ENCODE measurements around the gene PPP1R9A. TPM values are rescaled to one million over a fixed set of nuclear protein-coding genes. Genes with fewer than 3 reads are reported as not detected.
"Not testable (repeated sequence)": the region's sequence is repeated elsewhere in the genome, so short reads cannot be mapped to it uniquely, and the experiment has no call there.

Gene PPP1R9A
- total RNA-seq, 2 experiments from 2014 or later = not detected

DNA sequence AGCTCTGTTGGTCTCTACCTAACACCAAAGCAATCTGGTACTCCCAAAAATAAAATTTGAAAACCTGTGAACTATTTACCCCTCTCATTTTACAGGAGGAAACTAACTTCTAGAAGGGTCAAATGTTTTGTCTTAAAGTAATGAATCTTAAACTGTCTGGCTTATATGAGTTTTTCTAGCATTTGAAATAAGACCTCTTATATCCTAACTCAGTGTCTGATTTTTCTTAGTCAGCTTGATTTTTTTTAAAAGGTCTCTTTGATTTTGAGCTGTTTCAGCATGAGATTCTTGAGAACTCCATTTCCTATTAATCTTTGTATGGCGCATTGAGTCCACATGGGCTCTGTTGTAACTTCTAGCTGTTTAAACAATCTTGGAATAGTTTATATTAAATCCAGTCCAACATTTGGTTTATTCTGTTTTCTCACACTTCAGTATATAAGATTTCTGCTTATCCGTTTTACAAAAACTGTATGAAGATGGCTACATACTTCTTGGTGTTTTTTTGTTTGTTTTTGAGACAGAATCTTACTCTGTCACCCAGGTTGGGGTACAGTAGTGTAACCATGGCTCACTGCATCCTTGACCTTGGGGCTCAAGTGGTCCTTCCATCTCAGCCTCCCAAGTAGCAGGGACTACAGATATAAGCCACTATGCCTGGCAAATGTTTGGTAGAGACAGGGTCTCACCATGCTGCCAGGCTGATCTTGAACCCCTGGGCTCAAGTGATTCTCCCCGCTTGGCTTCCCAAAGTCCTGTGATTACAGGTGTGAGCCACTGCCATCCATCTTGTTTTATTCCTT lies 91.1 kb downstream of the PPP1R9A start:
- intact Hi-C loops (cut with DNase I, micrococcal nuclease) = no loop called here
- Mint-ChIP-seq H3K27ac (no peak overlapping the region), H3K27me3 (no peaks in the 10 kb centered on the region), H3K4me3 (no peak overlapping the region), H3K36me3 (ENCODE audit: low read depth) (no peaks in the 10 kb centered on the region), H3K9me3 (ENCODE audit: low read depth) (no peaks in the 10 kb centered on the region), H3K4me1 (no peaks in the 10 kb centered on the region)
- CTCF ChIA-PET = interaction anchor here (1.1 kb wide), 1 partner anchor 10 kb away, joined by 3 read pairs; no protein-coding TSS in a partner anchor
- no peak for DNase-seq
- POLR2A ChIA-PET = no interaction called here
- ATAC-seq = no peak

DNA sequence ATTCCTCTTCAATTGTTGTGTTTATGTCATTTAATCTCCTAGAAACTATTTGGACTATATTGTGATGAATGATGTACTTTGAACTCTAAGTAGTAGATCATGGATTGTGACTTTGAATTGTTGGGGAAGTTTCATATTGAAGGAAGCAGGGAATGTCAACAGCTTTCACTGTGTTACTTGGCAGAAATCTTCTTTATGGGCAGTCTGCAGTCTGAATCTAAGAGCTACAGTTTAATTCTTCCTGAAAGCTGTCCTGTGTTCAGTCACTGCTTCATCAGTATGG lies 91.6 kb downstream of the PPP1R9A start:
- CTCF ChIA-PET = no interaction called here
- intact Hi-C loops (cut with DNase I, micrococcal nuclease) = no loop called here
- no peak overlapping the region for H3K4me3 Mint-ChIP-seq
- ATAC-seq (no peak), DNase-seq (no peak)
- H3K36me3 Mint-ChIP-seq (ENCODE audit: low read depth) = no peaks in the 10 kb centered on the region
- no peaks in the 10 kb centered on the region for H3K9me3 Mint-ChIP-seq (ENCODE audit: low read depth)
- H3K4me1 Mint-ChIP-seq = no peaks in the 10 kb centered on the region
- no peaks in the 10 kb centered on the region for H3K27me3 Mint-ChIP-seq
- POLR2A ChIA-PET = no interaction called here
- no peak overlapping the region for H3K27ac Mint-ChIP-seq

DNA sequence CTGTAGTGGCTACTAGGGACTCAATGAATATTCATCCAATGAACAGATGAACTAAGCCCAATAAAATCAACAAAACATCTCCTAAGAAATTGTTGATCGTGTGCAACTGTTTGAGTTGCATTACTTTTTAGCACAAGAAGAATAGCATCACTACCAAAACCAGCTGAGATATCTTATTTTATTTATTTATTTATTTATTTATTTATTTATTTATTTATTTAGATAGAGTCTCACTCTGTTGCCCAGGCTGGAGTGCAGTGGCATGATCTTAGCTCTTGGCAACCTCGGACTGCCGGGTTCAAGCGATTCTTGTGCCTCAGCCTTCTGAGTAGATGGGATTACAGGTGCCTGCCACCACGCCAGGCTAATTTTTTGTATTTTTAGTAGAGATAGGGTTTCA lies 92.2 kb downstream of the PPP1R9A start:
- intact Hi-C loops (cut with DNase I, micrococcal nuclease); DNase-seq; H3K4me1 Mint-ChIP-seq; H3K4me3 Mint-ChIP-seq; H3K27me3 Mint-ChIP-seq; H3K9me3 Mint-ChIP-seq (ENCODE audit: low read depth); ATAC-seq; POLR2A ChIA-PET; H3K36me3 Mint-ChIP-seq (ENCODE audit: low read depth); H3K27ac Mint-ChIP-seq: not testable (repeated sequence)
- CTCF ChIA-PET = interaction anchor here (0.6 kb wide), 1 partner anchor 20 kb away, joined by 3 read pairs; no protein-coding TSS in a partner anchor

DNA sequence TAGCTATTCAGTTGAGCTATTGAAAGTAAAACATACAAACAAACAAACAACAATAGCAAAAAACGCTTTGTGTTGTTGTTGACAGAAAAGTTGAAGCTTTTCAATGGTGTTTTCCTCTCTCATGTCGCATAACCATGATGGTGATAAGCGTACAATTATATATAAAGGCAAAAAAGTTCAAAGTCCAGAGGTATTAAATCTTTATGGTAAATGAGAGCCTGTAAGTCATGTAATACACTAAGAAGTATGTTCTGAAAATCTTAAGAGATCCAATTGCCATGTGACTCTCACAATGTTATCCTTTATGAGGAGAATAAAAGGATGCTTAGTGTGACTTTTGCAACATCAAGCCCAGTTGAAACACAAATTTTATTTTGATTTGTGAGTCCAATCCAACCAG lies 93.9 kb downstream of the PPP1R9A start:
- Mint-ChIP-seq H3K4me1 (no peaks in the 10 kb centered on the region), H3K9me3 (ENCODE audit: low read depth) (no peaks in the 10 kb centered on the region), H3K36me3 (ENCODE audit: low read depth) (no peaks in the 10 kb centered on the region), H3K27ac (no peak overlapping the region), H3K4me3 (no peak overlapping the region), H3K27me3 (no peaks in the 10 kb centered on the region)
- intact Hi-C loops (cut with DNase I, micrococcal nuclease) = no loop called here
- no peak for ATAC-seq
- CTCF ChIA-PET = no interaction called here
- DNase-seq = no peak
- POLR2A ChIA-PET = no interaction called here

DNA sequence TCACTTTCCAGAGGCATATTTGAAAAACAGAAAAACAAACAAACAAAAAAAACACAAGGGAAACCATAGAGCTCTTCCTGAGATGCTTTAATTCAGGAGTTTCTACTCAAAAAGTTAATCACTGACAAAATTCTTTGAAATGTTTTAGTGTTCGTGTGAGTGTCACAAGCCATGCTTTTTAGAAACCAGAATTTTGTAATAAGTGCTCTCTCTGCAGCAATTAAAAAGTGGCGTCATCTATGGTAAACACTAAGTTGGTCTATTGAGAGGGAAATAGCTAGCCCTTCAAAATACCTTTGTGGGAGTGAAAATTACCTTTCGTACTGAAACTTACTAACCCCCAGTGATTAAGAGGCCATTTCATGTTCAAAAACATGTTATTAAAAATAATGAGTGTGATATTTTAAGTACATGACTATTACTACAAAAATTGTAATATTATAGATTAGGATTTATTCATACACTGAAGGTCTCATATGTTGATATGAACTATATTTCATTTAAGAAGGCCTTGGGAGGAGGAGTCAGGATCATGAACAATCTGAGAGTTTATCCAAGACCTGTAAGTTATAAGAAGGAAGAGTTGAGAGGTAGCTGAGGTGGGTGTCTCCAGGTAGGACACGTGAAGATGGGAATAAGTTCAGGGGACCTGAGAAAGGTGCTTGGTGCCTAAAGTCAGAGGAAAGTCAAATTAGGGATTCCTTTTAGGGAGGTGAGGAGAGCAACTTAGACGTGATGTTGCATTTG lies 94.6 kb downstream of the PPP1R9A start:
- Mint-ChIP-seq H3K27ac (no peak overlapping the region), H3K9me3 (ENCODE audit: low read depth) (no peaks in the 10 kb centered on the region), H3K4me3 (no peak overlapping the region), H3K27me3 (no peaks in the 10 kb centered on the region), H3K36me3 (ENCODE audit: low read depth) (no peaks in the 10 kb centered on the region), H3K4me1 (no peaks in the 10 kb centered on the region)
- POLR2A ChIA-PET = no interaction called here
- CTCF ChIA-PET = no interaction called here
- ATAC-seq (no peak), DNase-seq (no peak)
- intact Hi-C loops (cut with DNase I, micrococcal nuclease) = no loop called here

DNA sequence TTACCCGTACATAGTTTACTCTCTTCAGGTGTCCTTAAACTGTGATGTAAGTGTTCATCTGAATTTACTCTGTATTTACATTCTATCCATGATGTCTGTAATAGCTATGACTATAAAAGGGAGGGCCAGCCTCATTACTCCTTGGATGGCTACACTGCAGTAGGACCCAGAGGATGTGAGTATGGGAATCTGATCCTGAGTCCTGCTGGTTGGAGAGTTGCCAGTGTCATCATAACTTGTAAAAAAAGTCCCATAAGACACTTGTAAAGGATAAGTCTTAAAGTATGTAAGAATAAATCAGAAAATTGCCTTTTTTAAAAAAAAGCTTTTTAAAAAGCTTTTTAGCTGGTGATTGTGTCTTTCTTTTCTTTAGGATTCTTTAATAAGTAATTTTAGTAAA lies 95.4 kb downstream of the PPP1R9A start:
- ChIA-PET POLR2A (no interaction called here), CTCF (no interaction called here)
- H3K27ac Mint-ChIP-seq = no peak overlapping the region

DNA sequence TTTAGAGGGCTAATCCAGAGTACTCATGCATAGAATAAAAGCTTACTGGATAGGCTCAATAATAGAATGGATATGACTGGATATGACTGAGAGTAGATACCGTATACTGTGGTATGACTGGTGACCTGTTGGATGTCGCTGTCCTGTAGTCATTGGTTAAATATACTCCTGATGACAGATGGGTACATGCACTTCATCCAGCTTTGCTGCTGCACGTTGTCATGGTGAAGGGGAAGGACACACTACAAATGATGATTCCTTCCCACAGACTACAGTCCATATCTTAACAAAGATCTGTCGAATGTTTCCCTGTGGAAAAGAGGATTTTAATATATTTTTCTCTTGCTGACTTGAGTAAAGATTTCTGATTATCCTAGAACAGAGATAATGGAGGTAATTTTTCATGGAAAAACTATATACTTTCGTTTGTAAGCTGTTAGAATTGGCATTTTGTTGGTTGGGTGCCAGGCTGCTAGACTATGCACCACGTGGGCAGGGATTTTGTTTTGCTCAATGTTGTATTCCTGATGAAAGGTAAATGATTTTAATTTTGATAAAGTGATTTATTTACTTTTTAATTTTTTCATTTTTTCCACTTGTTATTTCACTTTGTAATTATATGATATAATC lies 97.3 kb downstream of the PPP1R9A start:
- intact Hi-C loops (cut with DNase I, micrococcal nuclease) = no loop called here
- no peak overlapping the region for H3K27ac Mint-ChIP-seq
- H3K36me3 Mint-ChIP-seq (ENCODE audit: low read depth) = no peaks in the 10 kb centered on the region
- H3K4me1 Mint-ChIP-seq = no peaks in the 10 kb centered on the region
- no peaks in the 10 kb centered on the region for H3K27me3 Mint-ChIP-seq
- H3K4me3 Mint-ChIP-seq = no peak overlapping the region
- no peaks in the 10 kb centered on the region for H3K9me3 Mint-ChIP-seq (ENCODE audit: low read depth)
- ChIA-PET POLR2A (no interaction called here), CTCF (no interaction called here)
- DNase-seq (no peak), ATAC-seq (no peak)

More for the DNA sequence above, 95.4 kb downstream of the PPP1R9A start:
- DNase-seq (no peak), ATAC-seq (no peak)
- no peaks in the 10 kb centered on the region for H3K4me1 Mint-ChIP-seq
- no peaks in the 10 kb centered on the region for H3K9me3 Mint-ChIP-seq (ENCODE audit: low read depth)
- no peak overlapping the region for H3K4me3 Mint-ChIP-seq
- no peaks in the 10 kb centered on the region for H3K36me3 Mint-ChIP-seq (ENCODE audit: low read depth)
- intact Hi-C loops (cut with DNase I, micrococcal nuclease) = no loop called here
- no peaks in the 10 kb centered on the region for H3K27me3 Mint-ChIP-seq

DNA sequence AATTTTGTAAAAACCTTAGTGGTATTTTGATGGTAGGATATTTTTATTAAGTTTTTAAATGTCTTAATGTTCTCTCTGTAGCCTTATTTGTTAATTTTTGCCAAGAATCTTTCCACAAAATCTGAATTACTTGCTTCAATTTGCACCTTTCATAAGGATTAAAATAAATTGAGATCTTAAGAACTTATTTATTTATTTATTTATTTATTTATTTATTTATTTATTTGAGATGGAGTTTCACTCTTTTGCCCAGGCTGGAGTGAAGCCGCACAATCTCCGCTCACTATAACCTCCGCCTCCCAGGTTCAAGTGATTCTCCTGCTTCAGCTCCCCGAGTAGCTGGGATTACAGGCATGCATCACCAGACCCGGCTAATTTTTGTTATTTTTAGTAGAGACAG lies 98.6 kb downstream of the PPP1R9A start:
- intact Hi-C loops (cut with DNase I, micrococcal nuclease) = no loop called here
- Mint-ChIP-seq H3K27me3 (no peaks in the 10 kb centered on the region), H3K4me1 (no peaks in the 10 kb centered on the region), H3K36me3 (ENCODE audit: low read depth) (no peaks in the 10 kb centered on the region), H3K27ac (no peak overlapping the region), H3K4me3 (no peak overlapping the region), H3K9me3 (ENCODE audit: low read depth) (no peaks in the 10 kb centered on the region)
- no peak for DNase-seq
- ATAC-seq = no peak
- CTCF ChIA-PET = no interaction called here
- POLR2A ChIA-PET = no interaction called here

DNA sequence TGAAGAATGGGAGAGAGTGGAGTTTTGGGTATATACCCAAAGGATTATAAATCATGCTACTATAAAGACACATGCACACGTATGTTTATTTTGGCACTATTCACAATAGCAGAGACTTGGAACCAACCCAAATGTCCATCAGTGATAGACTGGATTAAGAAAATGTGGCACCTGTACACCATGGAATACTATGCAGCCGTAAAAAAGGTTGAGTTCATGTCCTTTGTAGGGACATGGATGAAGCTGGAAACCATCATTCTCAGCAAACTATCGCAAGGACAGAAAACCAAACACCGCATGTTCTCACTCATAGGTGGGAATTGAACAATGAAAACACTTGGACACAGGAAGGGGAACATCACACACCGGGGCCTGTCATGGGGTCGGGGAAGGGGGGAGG lies 101.4 kb downstream of the PPP1R9A start:
- H3K27me3 Mint-ChIP-seq; POLR2A ChIA-PET; H3K27ac Mint-ChIP-seq; H3K4me1 Mint-ChIP-seq; intact Hi-C loops (cut with DNase I, micrococcal nuclease); H3K4me3 Mint-ChIP-seq; H3K36me3 Mint-ChIP-seq (ENCODE audit: low read depth); H3K9me3 Mint-ChIP-seq (ENCODE audit: low read depth); CTCF ChIA-PET; DNase-seq; ATAC-seq: not testable (repeated sequence)

DNA sequence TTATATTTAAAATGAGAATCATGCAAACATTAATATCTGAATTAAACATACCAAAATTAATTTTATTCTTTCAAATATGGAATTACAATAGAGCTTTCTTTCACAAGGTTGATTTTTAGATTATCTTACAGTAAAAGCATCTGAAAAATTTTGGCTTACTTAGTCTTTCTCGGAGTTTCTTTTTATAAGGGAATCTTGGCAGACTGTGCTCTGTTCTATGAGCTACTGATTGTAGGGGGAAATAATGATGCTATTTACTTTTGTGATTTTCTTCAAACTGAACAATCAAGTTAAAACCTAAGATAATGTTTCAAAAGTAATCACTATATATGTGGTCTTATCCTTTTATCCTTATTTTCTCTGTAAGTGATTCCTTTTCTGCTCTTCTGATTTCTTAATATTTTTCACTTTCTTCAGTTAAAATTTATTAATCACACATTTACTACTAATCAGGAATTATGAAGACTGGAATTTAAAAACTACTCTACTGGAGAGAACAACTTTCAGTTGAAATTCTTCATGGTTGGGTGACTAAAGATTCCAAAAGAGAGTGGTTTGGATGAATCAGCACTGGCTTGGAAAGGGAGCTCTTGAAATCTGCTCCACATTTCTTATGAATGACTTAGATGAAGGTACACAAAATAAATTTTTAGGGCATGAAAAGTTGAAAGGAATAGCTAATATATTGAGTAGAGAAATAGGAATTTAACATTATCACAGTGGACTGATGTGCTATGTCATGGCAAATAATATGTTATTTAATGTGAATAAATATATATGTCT lies 103.9 kb downstream of the PPP1R9A start:
- no peak for ATAC-seq
- Mint-ChIP-seq H3K9me3 (ENCODE audit: low read depth) (no peaks in the 10 kb centered on the region), H3K4me3 (no peak overlapping the region), H3K36me3 (ENCODE audit: low read depth) (no peaks in the 10 kb centered on the region), H3K27me3 (no peaks in the 10 kb centered on the region), H3K4me1 (no peaks in the 10 kb centered on the region), H3K27ac (no peak overlapping the region)
- intact Hi-C loops (cut with DNase I, micrococcal nuclease) = no loop called here
- ChIA-PET POLR2A (no interaction called here), CTCF (no interaction called here)
- DNase-seq = no peak

DNA sequence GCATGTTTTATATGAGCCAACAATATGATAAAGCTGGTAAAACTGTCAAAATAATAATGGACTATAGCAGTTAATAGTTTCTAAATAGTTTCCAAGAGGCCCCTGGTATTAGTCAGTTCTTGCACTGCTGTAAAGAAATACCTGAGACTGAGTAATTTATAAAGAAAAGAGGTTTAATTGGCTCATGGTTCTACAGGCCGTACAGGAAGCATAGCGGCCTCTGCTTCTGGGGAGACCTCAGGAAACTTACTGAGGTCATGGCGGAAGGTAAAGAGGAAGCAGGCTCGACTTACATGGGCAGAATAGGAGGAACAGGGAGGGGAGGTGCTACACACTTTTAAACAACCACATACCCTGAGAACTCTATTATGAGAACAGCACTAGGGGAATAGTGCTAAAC lies 104.6 kb downstream of the PPP1R9A start:
- H3K9me3 Mint-ChIP-seq (ENCODE audit: low read depth) = no peaks in the 10 kb centered on the region
- H3K27me3 Mint-ChIP-seq = no peaks in the 10 kb centered on the region
- H3K4me1 Mint-ChIP-seq = no peaks in the 10 kb centered on the region
- ChIA-PET CTCF (no interaction called here), POLR2A (no interaction called here)
- H3K27ac Mint-ChIP-seq = no peak overlapping the region
- H3K36me3 Mint-ChIP-seq (ENCODE audit: low read depth) = no peaks in the 10 kb centered on the region
- ATAC-seq (no peak), DNase-seq (no peak)
- no peak overlapping the region for H3K4me3 Mint-ChIP-seq
- intact Hi-C loops (cut with DNase I, micrococcal nuclease) = no loop called here

DNA sequence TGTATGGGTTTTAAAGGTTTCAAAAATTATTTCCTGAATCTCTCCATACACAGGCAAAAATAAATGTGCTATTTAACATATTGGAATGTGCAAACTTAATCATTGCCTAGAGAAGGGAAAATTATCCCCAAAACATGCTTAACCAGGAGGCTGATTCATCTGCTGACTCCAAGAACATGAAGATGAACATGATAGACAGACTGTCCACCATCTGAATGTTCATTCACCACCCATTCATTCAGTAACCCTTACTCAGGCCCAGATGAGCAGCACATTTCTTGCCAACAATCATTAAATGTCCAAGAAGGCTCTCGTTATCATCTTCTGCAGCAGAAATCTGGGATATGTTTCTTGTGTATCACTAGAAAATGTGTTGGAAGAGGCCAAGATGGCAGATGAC lies 110.6 kb downstream of the PPP1R9A start:
- ATAC-seq = no peak
- peaks cover 3% of the 10 kb centered on the region for H3K9me3 Mint-ChIP-seq (ENCODE audit: low read depth)
- H3K4me3 Mint-ChIP-seq = no peak overlapping the region
- no peak overlapping the region for H3K27ac Mint-ChIP-seq
- intact Hi-C loops (cut with DNase I, micrococcal nuclease) = no loop called here
- H3K27me3 Mint-ChIP-seq = no peaks in the 10 kb centered on the region
- DNase-seq = no peak
- no peaks in the 10 kb centered on the region for H3K4me1 Mint-ChIP-seq
- CTCF ChIA-PET = no interaction called here
- POLR2A ChIA-PET = no interaction called here
- H3K36me3 Mint-ChIP-seq (ENCODE audit: low read depth) = no peaks in the 10 kb centered on the region
